Measurements from ENCODE around the gene KCNIP3. TPM values are rescaled to one million over a fixed set of nuclear protein-coding genes. Genes with fewer than 3 reads are reported as not detected.

The KCNIP3 gene
- total RNA-seq, 4 donors from 2014 or later, result 2.3 to 28.0 (median 12.7) TPM

DNA sequence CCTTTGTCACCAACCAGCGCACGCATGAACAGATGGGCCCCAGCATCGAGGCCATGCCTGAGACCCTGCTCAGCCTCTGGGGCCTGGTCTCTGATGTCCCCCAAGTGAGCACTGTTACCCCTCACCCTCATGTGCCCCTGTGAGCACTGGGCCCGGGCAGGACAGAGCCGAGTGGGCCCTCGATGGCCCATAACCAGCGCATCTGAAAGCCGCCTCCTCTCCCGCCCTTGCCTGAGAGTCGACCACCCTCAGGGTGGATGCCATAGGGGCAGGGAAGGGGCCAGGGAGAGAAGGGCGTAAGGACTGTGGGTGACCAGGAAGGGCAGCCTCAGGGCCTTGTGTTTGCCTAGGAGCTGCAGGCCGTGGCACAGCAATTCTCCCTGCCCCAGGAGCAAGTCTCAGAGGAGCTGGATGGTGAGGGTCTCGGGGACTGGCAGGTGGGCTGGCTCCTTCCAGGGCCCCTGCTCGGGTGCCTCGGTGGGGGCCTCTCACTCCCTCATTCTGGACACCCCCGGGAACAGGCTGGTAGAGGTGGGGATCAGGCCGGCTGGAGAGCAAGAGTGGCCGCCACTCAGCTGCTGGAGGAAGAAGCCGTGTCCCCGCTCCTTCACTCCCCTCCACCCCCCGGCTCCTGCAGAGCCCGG lies 20.8 kb upstream of the KCNIP3 start:
- TF ChIP-seq, protein P1, sequence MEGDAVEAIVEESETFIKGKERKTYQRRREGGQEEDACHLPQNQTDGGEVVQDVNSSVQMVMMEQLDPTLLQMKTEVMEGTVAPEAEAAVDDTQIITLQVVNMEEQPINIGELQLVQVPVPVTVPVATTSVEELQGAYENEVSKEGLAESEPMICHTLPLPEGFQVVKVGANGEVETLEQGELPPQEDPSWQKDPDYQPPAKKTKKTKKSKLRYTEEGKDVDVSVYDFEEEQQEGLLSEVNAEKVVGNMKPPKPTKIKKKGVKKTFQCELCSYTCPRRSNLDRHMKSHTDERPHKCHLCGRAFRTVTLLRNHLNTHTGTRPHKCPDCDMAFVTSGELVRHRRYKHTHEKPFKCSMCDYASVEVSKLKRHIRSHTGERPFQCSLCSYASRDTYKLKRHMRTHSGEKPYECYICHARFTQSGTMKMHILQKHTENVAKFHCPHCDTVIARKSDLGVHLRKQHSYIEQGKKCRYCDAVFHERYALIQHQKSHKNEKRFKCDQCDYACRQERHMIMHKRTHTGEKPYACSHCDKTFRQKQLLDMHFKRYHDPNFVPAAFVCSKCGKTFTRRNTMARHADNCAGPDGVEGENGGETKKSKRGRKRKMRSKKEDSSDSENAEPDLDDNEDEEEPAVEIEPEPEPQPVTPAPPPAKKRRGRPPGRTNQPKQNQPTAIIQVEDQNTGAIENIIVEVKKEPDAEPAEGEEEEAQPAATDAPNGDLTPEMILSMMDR (IDR thresholded peaks at IDR 0.05; ENCODE audit: low read depth), result no peak

- TF ChIP-seq, protein P1 (IDR thresholded peaks at IDR 0.05; ENCODE audit: low read depth), result no peak
Measured at GRCh38 chr2:95276888-95277245, 20.3 kb upstream of the KCNIP3 start.

DNA sequence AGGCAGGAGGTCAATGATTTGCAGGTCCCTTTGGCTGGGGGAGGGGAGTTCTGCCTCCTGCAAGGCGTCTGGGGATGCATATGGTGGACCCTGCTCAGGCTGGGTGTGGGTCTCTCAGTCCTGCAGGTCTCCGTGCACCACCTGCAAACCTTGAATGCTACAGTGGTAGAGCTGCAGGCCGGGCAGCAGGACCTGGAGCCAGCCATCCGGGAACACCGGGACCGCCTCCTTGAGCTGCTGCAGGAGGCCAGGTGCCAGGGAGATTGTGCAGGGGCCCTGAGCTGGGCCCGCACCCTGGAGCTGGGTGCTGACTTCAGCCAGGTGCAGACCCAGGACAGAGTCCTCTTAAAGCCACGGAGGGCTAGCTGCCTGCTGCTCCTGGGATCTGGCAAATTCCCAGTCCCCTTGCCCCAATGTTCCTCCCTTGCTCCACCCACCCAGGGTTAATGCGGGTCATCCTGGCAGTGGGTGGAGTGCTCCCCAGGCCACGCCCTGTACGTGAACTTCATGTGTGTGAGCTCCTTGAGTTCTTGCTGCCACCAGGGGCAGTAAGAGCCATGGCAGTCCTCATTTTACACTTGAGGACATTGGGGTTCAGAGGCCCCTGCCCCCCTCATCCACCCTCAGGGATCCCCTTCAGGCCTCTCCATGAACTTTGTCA lies 19.8 kb upstream of the KCNIP3 start:
- TF ChIP-seq, protein P1 (IDR thresholded peaks at IDR 0.05; ENCODE audit: low read depth), result no peak

DNA sequence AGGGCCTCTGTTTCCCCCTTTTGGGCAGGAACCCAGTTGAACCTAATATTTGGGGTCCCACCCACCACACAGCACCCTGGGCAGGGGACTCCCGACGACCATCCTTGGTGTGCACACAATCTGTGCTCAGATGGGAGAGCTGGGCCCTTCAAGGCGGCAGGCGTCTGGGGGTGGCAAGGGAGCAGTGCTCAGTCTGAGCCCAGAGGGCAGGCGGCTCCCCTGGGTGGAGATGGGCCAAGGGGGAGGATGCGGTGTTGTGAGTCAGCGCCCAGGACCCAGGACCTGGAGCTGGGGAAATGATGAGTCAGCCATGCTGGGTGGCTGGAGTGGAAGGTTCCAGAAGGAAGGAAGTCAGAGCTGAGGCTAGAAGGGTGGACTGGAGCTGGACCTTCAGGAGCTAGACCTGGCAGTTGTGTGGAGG lies 19.1 kb upstream of the KCNIP3 start:
- TF ChIP-seq, protein P1 (IDR thresholded peaks at IDR 0.05; ENCODE audit: low read depth), result no peak

- TF ChIP-seq, protein P1 (IDR thresholded peaks at IDR 0.05; ENCODE audit: low read depth), result no peak
Measured at GRCh38 chr2:95278637-95279225, 18.4 kb upstream of the KCNIP3 start.

GRCh38 chr2:95279435-95280035 lies 17.6 kb upstream of the KCNIP3 start:
- TF ChIP-seq, protein P1 (IDR thresholded peaks at IDR 0.05; ENCODE audit: low read depth), result no peak

- TF ChIP-seq, protein P1 (IDR thresholded peaks at IDR 0.05; ENCODE audit: low read depth), result no peak
Measured at GRCh38 chr2:95281071-95281470, 16.1 kb upstream of the KCNIP3 start.

Data from subcutaneous adipose tissue (tissue), 4 donors.